Mammary epithelial cell (primary cell): ENCODE data around the gene SAMHD1.

Experiments
- EZH2 ChIP-seq: IDR thresholded peaks from 2 replicates; pipeline ENCODE4 v1.6.1; 2012; ENCODE audit warnings: low read length, inconsistent platforms, borderline replicate concordance
- TF ChIP-seq, protein P1 (sequence below), 2 donors: IDR thresholded peaks in 1 of 2; conservative IDR thresholded peaks in 1 of 2; 2 replicates each; pipeline ENCODE4 v1.5.1; 2011 to 2012; ENCODE audit warnings: inconsistent platforms in 2 of 2, low read length in 2 of 2, mild to moderate bottlenecking in 2 of 2, control low read depth in 1 of 2, low read depth in 1 of 2; ENCODE audit not compliant: insufficient read depth in 1 of 2; ENCODE audit errors: extremely low read depth in 1 of 2

DNA sequence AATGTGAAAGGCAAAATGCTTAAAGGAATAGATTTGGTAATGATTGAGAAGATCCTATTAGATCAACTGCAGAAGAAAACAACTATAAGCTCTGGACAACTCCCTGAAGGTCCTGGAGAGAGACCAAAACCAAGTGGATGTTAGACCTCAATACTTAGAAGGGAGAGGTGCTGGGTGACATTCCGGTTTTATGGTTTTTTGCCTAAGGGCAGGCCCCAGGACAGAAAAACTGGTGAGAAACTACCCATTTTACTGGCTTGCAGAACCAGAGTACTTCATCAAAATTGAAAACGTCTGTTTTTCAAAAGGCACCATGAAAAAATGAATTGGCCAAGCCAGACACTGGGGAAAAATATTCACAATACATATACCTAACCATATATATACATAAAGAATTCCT lies 26.3 kb downstream of the SAMHD1 start:
- TF ChIP-seq, protein P1, sequence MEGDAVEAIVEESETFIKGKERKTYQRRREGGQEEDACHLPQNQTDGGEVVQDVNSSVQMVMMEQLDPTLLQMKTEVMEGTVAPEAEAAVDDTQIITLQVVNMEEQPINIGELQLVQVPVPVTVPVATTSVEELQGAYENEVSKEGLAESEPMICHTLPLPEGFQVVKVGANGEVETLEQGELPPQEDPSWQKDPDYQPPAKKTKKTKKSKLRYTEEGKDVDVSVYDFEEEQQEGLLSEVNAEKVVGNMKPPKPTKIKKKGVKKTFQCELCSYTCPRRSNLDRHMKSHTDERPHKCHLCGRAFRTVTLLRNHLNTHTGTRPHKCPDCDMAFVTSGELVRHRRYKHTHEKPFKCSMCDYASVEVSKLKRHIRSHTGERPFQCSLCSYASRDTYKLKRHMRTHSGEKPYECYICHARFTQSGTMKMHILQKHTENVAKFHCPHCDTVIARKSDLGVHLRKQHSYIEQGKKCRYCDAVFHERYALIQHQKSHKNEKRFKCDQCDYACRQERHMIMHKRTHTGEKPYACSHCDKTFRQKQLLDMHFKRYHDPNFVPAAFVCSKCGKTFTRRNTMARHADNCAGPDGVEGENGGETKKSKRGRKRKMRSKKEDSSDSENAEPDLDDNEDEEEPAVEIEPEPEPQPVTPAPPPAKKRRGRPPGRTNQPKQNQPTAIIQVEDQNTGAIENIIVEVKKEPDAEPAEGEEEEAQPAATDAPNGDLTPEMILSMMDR (conservative IDR thresholded peaks at IDR 0.05 in 1 of 2, IDR thresholded peaks at IDR 0.05 in 1 of 2; ENCODE audit: extremely low read depth in 1 of 2, insufficient read depth in 1 of 2, low read depth in 1 of 2, low read length in 2 of 2) = no peak
- no peak for TF ChIP-seq EZH2
